GM21576 (cell line): ENCODE data around the gene RPS6KA2.
"Not testable (repeated sequence)": the region's sequence is repeated elsewhere in the genome, so short reads cannot be mapped to it uniquely, and the experiment has no call there.

Experiments
- ATAC-seq: cut with Tn5 transposase; IDR thresholded peaks from one replicate; pipeline ENCODE4 v1.9.1; 2021; ENCODE audit warnings: mild to moderate bottlenecking, moderate library complexity; ENCODE audit not compliant: unreplicated experiment

The RPS6KA2 gene

DNA sequence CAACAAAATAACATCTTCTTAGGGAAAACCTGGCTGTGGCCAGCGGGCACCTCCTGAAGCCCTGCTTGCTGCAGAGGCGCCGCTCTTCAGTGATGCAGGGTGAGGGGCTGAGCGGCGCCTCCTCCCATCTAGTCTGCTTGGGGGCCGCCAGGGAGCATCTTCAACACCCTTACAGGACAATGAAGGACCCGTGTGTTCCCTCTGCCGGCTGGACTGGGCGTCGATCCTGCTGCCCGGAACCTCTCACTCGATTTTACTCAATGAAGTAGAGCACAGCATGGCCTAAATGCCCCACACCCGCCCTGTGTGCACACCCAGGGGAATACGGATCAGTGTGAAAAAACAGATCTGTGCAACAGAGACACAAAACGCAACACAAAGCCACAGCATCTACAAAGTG, 215.8 kb downstream of the RPS6KA2 start:
- ATAC-seq = no peak

DNA sequence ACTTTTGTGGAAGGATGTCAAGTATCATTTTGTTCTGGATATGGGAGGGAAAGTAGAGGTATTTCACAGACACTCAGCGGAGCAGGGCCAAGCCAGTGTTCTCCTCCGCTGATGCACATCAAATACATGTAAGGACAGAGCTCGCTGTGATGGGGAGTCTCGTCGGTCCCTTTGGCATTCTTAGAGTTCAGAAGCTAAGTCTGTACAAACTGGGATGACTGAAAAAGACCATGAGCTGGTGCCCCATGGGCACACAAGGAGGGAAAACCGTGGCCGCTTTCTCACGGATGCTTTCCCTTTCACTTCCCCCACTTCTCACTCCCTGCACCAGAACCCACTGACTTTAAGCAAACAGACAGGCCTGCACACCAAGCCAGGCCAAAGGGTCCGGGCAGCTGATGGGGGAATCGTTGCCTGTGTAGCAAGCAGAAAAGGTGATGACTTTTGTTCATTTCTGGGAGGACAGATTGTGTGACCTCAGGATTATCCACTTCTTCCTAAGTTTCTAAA, 216.6 kb downstream of the RPS6KA2 start:
- peak; percentile 38 for ATAC-seq

DNA sequence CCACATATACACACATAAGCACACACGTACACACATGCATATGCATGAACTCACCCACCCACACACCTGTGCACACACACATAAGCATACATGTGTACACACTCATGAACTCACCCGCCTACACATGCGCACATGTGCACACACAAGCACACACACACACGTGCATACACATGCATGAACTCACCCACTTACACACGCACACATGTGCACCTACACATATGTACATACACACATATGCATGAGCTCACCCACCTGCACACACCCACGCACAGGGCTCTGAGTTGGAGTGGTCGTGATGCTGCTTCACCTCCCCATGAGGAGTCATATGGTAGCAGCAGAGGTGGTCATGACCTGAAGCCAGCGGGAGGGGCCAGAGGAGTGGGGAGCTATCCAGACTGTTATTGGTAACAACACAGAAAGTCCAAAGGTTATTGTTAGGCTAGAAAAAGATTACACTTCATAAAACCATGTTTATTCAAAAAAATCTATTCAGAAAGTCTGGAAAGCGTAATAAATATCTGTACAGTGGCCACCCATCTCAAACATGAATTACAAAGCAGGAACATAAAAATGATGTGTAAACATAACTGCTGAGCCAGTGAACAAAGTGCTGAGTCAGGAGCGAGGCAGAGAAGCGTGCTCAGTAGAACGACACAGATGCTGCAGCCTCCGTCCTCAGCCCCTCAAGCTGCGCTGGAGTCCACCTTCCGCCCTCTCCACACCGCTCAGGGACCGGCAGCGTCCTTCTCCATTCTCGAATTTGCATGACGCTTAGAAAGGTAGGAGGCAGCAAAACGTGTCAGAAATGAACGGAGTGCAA, 217.9 kb downstream of the RPS6KA2 start:
- ATAC-seq = no peak

DNA sequence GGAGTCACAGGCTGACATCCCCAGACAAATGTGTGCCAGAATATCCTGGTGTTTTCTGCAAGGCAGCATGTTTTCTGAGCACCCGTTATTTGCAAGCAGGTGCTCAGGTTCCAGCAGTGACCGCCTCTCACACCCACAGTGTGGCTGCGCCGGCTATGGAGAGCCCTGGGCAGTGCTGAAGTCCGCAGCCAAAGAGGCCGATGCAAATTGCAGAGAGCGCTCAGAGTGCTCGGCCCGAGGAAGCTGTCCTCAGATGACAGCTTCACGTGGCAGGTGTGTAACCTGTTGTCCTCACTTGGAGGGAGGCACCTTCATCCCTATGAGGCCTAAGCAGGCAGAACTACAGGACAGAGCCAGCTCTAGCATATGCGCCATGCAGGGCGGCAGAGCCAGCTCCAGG, 220.9 kb downstream of the RPS6KA2 start:
- no peak for ATAC-seq

DNA sequence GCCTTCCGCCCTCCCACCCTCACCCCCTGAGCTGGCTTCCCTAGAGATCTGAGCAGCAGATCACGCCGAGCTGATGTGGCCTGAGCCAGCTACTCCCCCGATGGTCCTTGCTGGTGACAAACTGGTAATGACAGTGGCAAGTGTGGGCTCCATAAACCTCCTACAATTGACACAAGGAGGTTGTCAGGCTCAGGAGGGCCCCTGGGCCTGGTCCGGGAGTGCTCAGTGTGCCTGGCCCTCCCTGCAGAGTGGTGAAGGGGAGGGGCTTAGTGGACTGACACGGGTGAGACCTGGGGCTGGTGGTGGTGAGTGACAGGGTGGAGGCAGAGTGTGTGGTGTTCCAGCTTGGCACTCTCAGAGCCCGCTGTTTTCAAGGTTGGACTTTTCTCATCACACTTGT, 221.7 kb downstream of the RPS6KA2 start:
- no peak for ATAC-seq

DNA sequence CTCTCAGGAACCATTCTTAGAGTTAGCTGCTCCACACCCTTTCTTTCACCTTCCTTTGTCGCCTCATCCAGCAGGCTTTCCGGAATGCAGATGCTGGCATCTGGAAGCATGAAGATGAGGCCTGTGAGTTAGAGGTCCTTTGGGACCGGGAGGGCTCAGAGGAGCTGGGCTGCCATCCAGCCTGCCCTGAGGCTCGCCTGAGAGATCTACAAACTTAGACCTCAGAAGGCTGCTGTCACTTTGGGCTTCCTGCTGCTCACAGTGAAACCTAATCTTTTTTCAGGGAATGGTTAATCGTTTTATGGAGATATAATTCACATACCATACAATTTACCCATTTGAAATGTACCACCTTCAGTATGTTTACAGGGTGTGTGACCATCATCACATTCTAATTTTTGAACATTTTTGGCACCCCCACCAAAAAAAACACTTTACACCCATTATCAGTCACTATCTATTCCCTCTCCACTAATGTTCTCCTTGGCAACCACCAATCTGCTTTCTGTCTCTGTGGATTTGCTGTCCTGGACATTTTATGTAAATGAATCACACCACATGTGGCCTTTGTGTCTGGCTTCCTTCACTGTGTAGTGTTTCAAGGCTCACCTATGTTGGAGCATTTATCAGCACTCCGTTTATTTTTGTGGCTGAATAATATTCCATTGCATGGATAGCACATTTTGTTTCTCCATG, 224.3 kb downstream of the RPS6KA2 start:
- no peak for ATAC-seq

DNA sequence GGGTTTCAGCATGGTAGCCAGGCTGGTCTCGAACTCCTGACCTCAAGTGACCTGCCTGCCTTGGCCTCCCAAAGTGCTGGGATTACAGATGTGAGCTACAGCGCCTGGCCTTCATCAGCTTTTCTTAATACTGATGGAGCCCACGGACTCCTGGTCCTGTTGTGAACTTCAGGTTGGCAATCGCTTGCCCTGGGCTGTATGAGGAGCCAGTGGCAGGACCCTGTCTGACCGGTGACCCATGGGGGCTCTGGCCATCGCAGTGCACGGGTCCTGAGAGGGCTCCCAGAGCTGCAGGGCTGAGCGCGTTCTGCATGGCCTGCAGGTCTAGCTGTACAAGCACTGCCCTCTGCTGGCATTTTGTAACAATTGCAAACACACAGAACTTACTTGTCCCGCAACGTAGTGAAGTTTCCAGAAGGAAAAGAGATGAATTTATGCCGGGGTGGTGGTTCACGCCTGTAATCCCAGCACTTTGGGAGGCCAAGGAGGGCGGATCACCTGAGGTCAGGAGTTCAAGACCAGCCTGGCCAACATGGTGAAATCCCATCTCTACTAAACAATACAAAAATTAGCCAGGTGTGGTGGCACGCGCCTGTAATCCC, 226.3 kb downstream of the RPS6KA2 start:
- ATAC-seq = peak; percentile 89

DNA sequence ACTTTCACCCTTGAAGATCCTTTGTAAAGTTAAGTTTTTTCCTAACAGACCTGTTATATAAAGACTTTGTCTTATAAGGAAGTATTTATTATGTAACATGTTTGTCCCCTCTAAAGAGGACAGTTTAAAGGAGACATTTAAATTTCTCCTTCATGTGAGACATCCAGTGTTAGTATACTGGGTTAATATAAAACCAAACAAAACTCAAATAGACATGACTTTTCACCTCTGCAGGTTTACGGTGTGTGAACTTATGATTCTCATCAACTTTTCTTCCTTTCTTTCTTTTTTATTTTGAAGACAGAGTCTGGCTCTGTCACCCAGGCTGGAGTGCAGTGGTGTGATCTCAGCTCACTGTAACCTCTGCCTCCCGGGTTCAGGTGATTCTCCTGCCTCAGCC, 226.9 kb downstream of the RPS6KA2 start:
- no peak for ATAC-seq

DNA sequence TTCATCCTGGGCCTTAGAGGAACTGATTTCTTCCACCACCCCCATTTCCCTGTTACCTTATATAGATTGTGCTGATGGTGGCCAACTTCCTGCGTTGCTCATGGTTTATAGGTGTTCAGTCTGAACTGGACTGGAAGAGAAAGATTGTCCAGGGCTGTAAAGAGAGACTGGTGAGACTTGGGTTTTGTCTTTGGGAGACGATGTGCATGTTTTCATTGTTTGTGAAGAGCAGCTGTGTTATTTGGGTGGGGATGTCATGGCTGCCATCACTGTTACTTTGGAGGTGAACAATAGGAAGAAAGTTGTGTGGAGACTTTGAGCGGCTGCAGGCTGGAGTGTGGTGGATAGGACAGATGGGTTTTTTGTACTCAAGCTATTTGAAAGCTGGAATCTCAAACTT, 228.7 kb downstream of the RPS6KA2 start:
- ATAC-seq = no peak

DNA sequence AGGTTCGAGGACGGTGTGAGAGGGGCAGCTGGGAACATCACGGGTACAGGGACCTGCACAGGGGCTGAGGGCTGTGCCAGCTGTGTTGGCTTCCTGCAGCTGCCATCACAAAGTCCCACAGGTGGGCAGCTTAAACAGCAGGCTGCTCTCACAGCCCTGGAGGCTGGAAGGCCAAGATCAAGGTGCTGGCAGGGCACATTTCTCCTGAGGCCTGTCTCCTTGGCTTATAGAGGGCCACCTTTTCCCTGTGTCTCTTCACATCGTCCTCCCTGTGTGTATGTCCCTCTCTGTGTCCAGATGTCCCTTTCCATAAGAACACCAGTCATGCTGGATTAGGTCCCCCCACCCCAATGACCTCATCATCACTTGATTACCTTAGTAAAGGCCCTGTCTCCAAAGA, 229.2 kb downstream of the RPS6KA2 start:
- no peak for ATAC-seq

DNA sequence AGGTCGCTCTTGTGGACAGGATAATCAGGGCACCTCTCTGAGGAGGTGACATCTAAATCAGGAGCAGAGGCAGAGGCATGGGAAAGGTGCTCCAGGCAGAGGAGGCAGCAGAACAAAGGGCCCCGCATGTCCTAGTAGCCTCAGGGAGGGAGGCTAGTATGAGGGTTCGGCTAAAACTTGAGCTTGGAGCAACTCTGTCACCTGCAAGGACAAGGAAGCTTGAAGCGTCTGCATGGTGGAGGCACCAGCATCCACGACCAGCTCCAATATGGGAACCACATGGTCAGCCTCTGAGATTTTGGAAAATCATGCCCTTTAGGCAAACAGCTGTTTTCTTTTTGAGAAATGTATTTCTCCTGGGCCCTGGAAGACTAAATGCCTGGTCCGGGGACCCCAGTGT, 231.3 kb downstream of the RPS6KA2 start:
- ATAC-seq = no peak

DNA sequence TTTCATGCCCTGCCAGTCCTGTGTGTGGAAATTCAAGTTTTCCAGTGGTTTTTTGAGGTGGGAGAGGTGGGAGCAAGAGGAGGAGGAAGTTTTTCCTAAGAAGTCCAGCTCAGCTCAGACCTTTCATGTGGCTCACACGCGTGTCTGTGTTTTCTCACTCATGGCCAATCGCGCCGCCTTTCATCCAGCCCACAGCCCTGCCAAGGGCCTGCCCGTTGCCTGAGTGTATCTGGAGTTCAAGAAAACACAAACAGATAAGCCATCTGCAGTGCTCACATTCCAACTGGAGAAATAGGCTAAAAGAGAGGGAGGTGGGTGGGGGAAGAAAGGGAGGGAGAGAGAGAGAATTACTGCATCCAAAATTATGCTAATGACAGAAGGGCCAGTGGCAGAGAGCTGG, 231.7 kb downstream of the RPS6KA2 start:
- ATAC-seq = no peak

DNA sequence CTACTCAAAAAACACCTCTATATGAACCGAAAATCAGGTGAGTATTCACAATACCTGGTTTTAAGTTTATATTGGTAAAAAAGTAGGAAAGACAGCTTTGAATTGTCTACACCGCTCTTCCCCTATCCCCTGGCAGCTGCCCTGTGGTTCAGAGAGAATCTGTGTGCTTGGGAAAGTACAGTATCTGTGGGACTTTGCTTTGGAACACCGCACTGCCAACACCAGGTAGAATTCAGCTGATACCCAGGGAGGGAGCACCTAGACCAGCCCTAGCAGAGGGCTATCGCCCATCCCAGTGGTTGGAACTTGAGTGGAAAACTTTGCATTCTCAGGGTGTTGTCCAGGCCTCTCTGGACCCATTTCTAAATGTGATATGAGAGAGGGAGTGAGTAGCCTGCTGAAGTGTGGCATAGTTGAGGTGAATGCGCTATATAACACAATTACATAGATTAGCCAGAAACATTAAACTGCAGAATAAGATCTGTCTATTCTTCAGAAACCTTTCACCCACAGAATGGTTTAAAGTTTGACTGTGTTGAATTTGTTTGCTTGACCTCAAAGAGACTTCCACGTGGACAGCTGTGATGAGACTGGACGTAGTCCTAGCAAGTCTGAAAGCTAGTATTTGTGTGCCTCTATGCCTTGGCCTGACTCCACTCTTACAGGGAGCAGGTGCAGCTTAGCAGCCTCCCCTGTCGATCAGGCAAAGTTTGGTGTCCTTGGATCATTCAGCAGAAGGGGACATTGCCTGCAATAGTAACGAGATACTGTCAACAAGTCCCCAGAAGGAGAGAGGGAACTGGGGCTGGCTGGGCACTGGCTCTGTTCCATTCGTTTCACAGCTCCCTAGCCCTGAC, 232.8 kb downstream of the RPS6KA2 start:
- ATAC-seq = no peak

DNA sequence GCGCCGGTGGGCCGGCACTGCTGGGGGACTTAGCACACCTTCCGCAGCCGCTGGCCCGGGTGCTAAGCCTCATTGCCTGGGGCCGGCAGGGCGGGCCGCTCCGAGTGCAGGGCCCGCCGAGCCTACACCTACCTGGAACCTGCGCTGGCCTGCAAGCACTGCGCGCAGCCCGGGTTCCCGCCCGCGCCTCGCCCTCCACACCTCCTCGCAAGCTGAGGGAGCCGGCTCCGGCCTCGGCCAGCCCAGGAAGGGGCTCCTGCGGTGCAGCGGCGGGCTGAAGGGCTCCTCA, 233.6 kb downstream of the RPS6KA2 start:
- no peak for ATAC-seq

DNA sequence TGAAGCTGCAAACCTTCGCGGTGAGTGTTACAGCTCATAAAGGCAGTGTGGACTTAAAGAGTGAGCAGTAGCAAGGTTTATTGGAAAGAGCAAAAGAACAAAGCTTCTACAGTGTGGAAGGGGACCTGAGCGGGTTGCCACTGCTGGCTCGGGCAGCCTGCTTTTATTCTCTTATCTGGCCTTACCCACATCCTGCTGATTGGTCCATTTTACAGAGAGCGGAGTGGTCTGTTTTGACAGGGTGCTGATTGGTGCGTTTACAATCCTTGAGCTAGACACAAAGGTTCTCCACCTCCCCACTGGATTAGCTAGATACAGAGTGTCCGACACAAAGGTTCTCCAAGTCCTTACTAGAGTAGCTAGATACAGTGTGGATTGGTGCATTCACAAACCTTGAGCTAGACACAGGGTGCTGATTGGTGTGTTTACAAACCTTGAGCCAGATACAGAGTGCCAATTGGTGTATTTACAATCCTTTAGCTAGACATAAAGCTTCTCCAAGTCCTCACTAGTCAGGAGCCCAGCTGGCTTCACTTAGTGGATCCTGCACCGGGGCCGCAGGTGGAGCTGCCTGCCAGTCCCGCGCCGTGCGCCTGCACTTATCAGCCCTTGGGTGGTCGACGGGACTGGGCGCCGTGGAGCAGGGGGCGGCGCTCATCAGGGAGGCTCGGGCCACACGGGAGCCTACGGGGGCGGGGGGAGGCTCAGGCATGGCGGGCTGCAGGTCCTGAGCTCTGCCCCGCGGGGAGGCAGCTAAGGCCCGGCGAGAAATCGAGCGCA, 234.1 kb downstream of the RPS6KA2 start:
- not testable (repeated sequence) for ATAC-seq

DNA sequence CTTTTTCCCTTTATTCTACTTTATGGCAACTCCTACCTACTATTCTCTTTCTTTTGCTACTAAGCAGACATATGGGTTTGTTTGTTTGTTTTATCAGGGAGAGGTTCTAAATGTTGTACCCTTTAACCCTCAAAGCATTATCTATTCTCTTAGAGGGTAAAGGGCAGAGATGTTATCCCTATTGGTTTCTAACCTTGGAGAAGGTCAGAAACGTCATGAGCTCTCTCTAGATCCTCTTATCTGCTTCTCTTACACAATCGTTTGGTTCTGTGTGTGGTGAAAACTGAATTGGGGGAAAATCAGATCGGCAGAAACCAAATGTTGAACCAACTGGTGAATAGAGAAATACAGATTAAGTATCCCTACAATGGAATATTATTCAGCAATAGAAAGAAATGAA, 237.9 kb downstream of the RPS6KA2 start:
- ATAC-seq = no peak

DNA sequence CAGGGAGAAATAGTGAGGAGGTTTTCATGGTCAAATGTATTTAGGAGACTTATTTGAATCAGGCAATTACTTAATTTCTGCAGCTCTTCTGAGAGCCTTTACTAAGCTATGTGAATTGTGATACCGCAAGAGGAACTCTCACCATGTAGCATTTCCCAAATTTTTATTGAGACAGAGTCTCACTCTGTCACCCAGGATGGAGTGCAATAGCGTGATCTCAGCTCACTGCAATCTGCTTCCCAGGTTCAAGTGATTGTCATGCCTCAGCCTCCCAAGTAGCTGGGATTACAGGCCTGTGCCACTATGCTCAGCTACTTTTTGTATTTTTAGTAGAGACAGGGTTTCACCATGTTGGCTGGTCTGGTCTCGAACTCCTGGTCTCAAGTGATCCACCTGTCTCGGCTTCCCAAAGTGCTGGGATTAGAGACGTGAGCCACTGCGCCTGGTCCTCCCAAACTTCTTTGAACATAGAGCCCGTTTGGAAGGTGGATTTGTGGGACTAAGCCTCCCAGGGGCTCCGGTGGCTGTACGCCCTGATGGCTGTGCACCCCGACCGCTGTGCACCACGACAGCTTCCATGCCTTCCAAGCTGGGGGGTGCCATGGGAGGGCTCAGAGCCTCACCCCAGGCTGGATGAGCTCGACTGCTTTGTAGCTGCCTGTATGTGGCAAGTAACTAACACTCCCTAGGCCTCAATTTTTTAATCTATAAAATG, 238.6 kb downstream of the RPS6KA2 start:
- ATAC-seq = no peak

DNA sequence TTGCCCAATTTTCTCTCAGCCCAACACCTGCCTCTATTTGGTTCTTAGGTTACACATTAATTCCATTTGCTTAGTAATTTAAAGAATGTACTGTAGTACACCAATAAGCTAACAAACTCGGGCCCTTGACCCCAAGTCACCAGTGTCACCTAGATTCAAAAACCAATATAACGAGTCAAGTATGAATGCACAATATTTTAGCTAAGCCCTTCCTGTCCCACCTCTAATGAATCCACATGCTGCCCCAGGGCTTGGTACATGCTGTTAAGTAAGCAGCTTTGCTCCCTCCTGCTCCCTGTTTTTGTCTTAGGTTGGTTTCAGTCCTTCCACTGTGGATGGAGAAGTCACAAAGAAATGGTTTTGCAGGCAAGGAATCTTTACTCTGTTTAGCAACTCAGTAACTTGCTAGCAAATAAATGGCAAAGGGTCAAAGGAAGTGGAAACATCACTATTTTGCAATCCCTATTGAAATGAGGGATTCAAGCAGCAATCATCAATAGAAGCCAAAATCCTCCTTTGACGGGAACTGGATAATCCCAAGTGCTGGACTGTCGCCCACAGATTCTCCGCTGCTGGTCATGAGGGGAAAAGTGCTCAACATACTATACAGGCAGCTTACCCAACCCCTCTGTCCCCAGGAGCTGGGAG, 239.3 kb downstream of the RPS6KA2 start:
- ATAC-seq = no peak

DNA sequence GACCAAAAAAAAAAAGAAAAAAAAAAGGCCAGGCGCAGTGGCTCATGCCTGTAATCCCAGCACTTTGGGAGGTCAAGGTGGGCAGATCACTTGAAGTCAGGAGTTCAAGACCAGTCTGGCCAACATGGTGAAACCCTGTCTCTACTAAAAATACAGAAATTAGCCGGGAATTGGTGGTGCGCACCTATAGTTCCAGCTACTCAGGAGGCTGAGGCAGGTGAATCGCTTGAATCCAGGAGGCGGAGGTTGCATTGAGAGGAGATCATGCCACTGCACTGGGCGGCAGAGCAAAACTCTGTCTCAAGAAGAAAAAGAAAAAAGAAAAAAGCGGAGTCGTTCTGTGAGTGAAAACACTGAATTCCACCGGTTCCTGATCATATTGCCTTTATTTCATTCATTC, 240.0 kb downstream of the RPS6KA2 start:
- ATAC-seq = not testable (repeated sequence)
